SKM-1 (cell line): ENCODE data around the gene GPANK1.

Source experiments
- DNase-seq: peaks from one replicate; lab custom pipeline; 2025; ENCODE audit not compliant: unreplicated experiment; lab: John Stamatoyannopoulos, UW

Gene GPANK1

GRCh38 chr6:31642798-31643570, 21.8 kb downstream of the GPANK1 start:
- DNase-seq: no peak

- DNase-seq: no peak
Observed at GRCh38 chr6:31641370-31641769, 23.4 kb downstream of the GPANK1 start.

- no peak for DNase-seq
Observed at GRCh38 chr6:31640612-31641011, 24.2 kb downstream of the GPANK1 start.

GRCh38 chr6:31639449-31639861, 25.3 kb downstream of the GPANK1 start:
- no peak for DNase-seq

GRCh38 chr6:31639043-31639442, 25.8 kb downstream of the GPANK1 start:
- DNase-seq: no peak

- no peak for DNase-seq
Observed at GRCh38 chr6:31636698-31637596, 27.9 kb downstream of the GPANK1 start.

GRCh38 chr6:31634969-31635575, 29.7 kb downstream of the GPANK1 start:
- DNase-seq: no peak

- DNase-seq: no peak
Observed at GRCh38 chr6:31634131-31634530, 30.7 kb downstream of the GPANK1 start.

- DNase-seq: no peak
Observed at GRCh38 chr6:31633447-31633846, 31.4 kb downstream of the GPANK1 start.

GRCh38 chr6:31632279-31632946, 32.4 kb downstream of the GPANK1 start:
- no peak for DNase-seq

- DNase-seq: no peak
Observed at GRCh38 chr6:31631681-31632278, 33.0 kb downstream of the GPANK1 start.

- DNase-seq: no peak
Observed at GRCh38 chr6:31631209-31631608, 33.6 kb downstream of the GPANK1 start.

- DNase-seq: no peak
Observed at GRCh38 chr6:31630177-31630934, 34.4 kb downstream of the GPANK1 start.

- no peak for DNase-seq
Observed at GRCh38 chr6:31629014-31629413, 35.8 kb downstream of the GPANK1 start.

GRCh38 chr6:31627690-31628287, 37.0 kb downstream of the GPANK1 start:
- DNase-seq: no peak

GRCh38 chr6:31626952-31627351, 37.8 kb downstream of the GPANK1 start:
- no peak for DNase-seq

GRCh38 chr6:31624070-31624469, 40.7 kb downstream of the GPANK1 start:
- DNase-seq: no peak

GRCh38 chr6:31622684-31623091, 42.1 kb downstream of the GPANK1 start:
- DNase-seq: peak; percentile 43

GRCh38 chr6:31621991-31622390, 42.8 kb downstream of the GPANK1 start:
- no peak for DNase-seq
